H1 (cell line): Measurements from ENCODE around the gene AGBL4. TPM values are rescaled to one million over a fixed set of nuclear protein-coding genes. Genes with fewer than 3 reads are reported as not detected.

Source experiments
- CTCF ChIA-PET: fragments of 300-600 bp; sonication (Branson Sonifier 250); formaldehyde crosslinking; loops from one replicate; lab custom pipeline; 2021; ENCODE audit not compliant: partially characterized antibody; lab: Charles Lee
- POLR2A ChIA-PET: fragments of 300-600 bp; sonication (Branson Sonifier 250); formaldehyde crosslinking; loops from one replicate; lab custom pipeline; 2021; ENCODE audit warnings: inconsistent platforms; ENCODE audit not compliant: partially characterized antibody; lab: Charles Lee
- DNase-seq, 2 experiments: peaks; one replicate each; pipeline versions ENCODE4 v3.0.0 to v3.0.0-alpha.2; 2010 to 2022; ENCODE audit warnings: low spot score in 2 of 2, low read depth in 1 of 2, mixed read lengths in 1 of 2
- FAIRE-seq: peaks from 2 replicates; lab custom pipeline; 2011; peaks lifted over from hg19 to GRCh38; lab: Jason Lieb, UNC
- H2AFZ ChIP-seq: 2 replicates; pipeline ENCODE4 v1.8.1; 2012; ENCODE audit warnings: low read length, inconsistent platforms
- H2AK5ac ChIP-seq: 2 replicates; pipeline ENCODE4 v1.6.1; 2013; ENCODE audit warnings: low read depth, low read length
- H2BK120ac ChIP-seq: replicated peaks from 2 replicates; pipeline ENCODE3; 2013; ENCODE audit warnings: low read depth, low read length, inconsistent platforms
- H2BK12ac ChIP-seq: 2 replicates; pipeline ENCODE4 v1.6.1; 2013; ENCODE audit warnings: low read depth, low read length
- H2BK15ac ChIP-seq: 2 replicates; pipeline ENCODE4 v1.6.1; 2013; ENCODE audit warnings: low read length
- H2BK20ac ChIP-seq: 2 replicates; pipeline ENCODE4 v1.6.1; 2013; ENCODE audit warnings: low read length
- H2BK5ac ChIP-seq: 2 replicates; pipeline ENCODE4 v1.6.1; 2013; ENCODE audit warnings: low read depth, low read length
- H3K14ac ChIP-seq: 2 replicates; pipeline ENCODE4 v1.6.1; 2013; ENCODE audit warnings: inconsistent platforms; ENCODE audit not compliant: insufficient read length
- H3K18ac ChIP-seq: 2 replicates; pipeline ENCODE4 v1.6.1; 2013; ENCODE audit warnings: low read length; ENCODE audit errors: extremely low read depth
- H3K23ac ChIP-seq: 2 replicates; pipeline ENCODE4 v1.6.1; 2013; ENCODE audit warnings: inconsistent platforms; ENCODE audit not compliant: insufficient read length
- H3K23me2 ChIP-seq: 2 replicates; pipeline ENCODE4 v1.6.1; 2013; ENCODE audit warnings: low read depth, low read length
- H3K27ac ChIP-seq: 2 replicates; pipeline ENCODE4 v1.6.1; 2011; ENCODE audit warnings: low read depth, low read length, inconsistent platforms
- H3K27me3 ChIP-seq, 4 experiments: replicated peaks in 1 of 4; 1 replicate in 1 of 4; 2 replicates in 3 of 4; pipeline versions ENCODE4 v1.6.1 to v1.8.1; 2011 to 2013; ENCODE audit warnings: low read length in 3 of 4, mild to moderate bottlenecking in 3 of 4, inconsistent platforms in 2 of 4, mixed read lengths in 2 of 4, moderate library complexity in 1 of 4; ENCODE audit not compliant: control insufficient read depth in 3 of 4, insufficient read depth in 3 of 4; ENCODE audit errors: extremely low read depth in 1 of 4
- H3K36me3 ChIP-seq, 4 experiments: 2 replicates each; pipeline versions ENCODE4 v1.6.1 to v1.8.1; 2011 to 2013; ENCODE audit warnings: mild to moderate bottlenecking in 4 of 4, low read length in 3 of 4, moderate library complexity in 2 of 4, control low read depth in 1 of 4, inconsistent platforms in 1 of 4; ENCODE audit not compliant: insufficient read depth in 4 of 4, control insufficient read depth in 2 of 4
- H3K4ac ChIP-seq: replicated peaks from 2 replicates; pipeline ENCODE3; 2013; ENCODE audit warnings: low read length, low read depth, mixed read lengths, inconsistent platforms; ENCODE audit not compliant: insufficient read length
- H3K4me1 ChIP-seq, 4 experiments: replicated peaks in 1 of 4; 1 replicate in 1 of 4; 2 replicates in 3 of 4; pipeline versions ENCODE4 v1.6.1 to v1.8.1; 2011 to 2013; ENCODE audit warnings: low read length in 3 of 4, inconsistent platforms in 2 of 4, mixed read lengths in 1 of 4; ENCODE audit not compliant: insufficient read depth in 4 of 4, control insufficient read depth in 3 of 4
- H3K4me2 ChIP-seq, 2 experiments: 2 replicates each; pipeline versions ENCODE4 v1.6.1 to v1.8.1; 2011 to 2013; ENCODE audit warnings: low read depth in 2 of 2, low read length in 2 of 2, control low read depth in 1 of 2, inconsistent platforms in 1 of 2, mild to moderate bottlenecking in 1 of 2; ENCODE audit not compliant: insufficient read depth in 1 of 2
- H3K4me3 ChIP-seq, 4 experiments: fragments of 200-600, 300-600 bp in 1 of 4; sonication (generic), shearing (Covaris generic), sonication (Bioruptor Twin) in 1 of 4; 2 replicates each; pipeline versions ENCODE4 v1.5.1 to v1.8.1; 2011 to 2016; ENCODE audit warnings: low read length in 4 of 4, low read depth in 3 of 4, control low read depth in 2 of 4, inconsistent platforms in 2 of 4, mild to moderate bottlenecking in 2 of 4, mixed read lengths in 1 of 4, moderate library complexity in 1 of 4; ENCODE audit not compliant: insufficient read depth in 2 of 4; ENCODE audit errors: extremely low read depth in 1 of 4
- H3K56ac ChIP-seq: replicated peaks from 2 replicates; pipeline ENCODE3; 2013; ENCODE audit warnings: low read depth, mild to moderate bottlenecking, mixed read lengths, low read length, inconsistent platforms; ENCODE audit not compliant: insufficient read length
- H3K79me1 ChIP-seq: 2 replicates; pipeline ENCODE4 v1.6.1; 2013; ENCODE audit warnings: low read depth, low read length, control low read depth
- H3K79me2 ChIP-seq, 2 experiments: 2 replicates each; pipeline versions ENCODE4 v1.6.1 to v1.8.1; 2012 to 2013; ENCODE audit warnings: low read length in 2 of 2, mild to moderate bottlenecking in 2 of 2, inconsistent platforms in 1 of 2; ENCODE audit not compliant: insufficient read depth in 2 of 2, control insufficient read depth in 1 of 2
- H3K9ac ChIP-seq, 4 experiments: replicated peaks in 1 of 4; 1 replicate in 1 of 4; 2 replicates in 3 of 4; pipeline versions ENCODE4 v1.6.1 to v1.8.1; 2011 to 2013; ENCODE audit warnings: low read depth in 3 of 4, low read length in 3 of 4, control low read depth in 2 of 4, mild to moderate bottlenecking in 2 of 4, moderate library complexity in 2 of 4, inconsistent platforms in 1 of 4; ENCODE audit errors: extremely low read depth in 1 of 4
- H3K9me3 ChIP-seq, 2 experiments: 2 replicates each; pipeline versions ENCODE4 v1.6.1 to v1.8.1; 2012 to 2013; ENCODE audit warnings: mild to moderate bottlenecking in 2 of 2, moderate library complexity in 2 of 2, control low read depth in 1 of 2, inconsistent platforms in 1 of 2, low read depth in 1 of 2, low read length in 1 of 2, mixed read lengths in 1 of 2; ENCODE audit not compliant: insufficient read depth in 2 of 2
- H4K20me1 ChIP-seq, 2 experiments: replicated peaks in 1 of 2; 2 replicates each; pipeline versions ENCODE3 to v1.8.1; 2011 to 2013; ENCODE audit warnings: inconsistent platforms in 2 of 2, low read length in 2 of 2, mild to moderate bottlenecking in 1 of 2; ENCODE audit not compliant: insufficient read depth in 2 of 2, control insufficient read depth in 1 of 2
- H4K5ac ChIP-seq: 2 replicates; pipeline ENCODE4 v1.6.1; 2013; ENCODE audit warnings: low read length, low read depth, mixed read lengths, inconsistent platforms; ENCODE audit not compliant: insufficient read length
- H4K8ac ChIP-seq: 2 replicates; pipeline ENCODE4 v1.8.0; 2013; ENCODE audit warnings: mild to moderate bottlenecking, moderate library complexity, low read length, inconsistent platforms; ENCODE audit not compliant: insufficient read depth; ENCODE audit errors: extremely low read depth
- H4K91ac ChIP-seq: replicated peaks from 2 replicates; pipeline ENCODE3; 2013; ENCODE audit warnings: low read length, mixed read lengths, inconsistent platforms; ENCODE audit not compliant: insufficient read length
- CTCF ChIP-seq, 3 experiments: IDR thresholded peaks; 1 replicate in 2 of 3; 2 replicates in 1 of 3; pipeline versions ENCODE4 v1.5.1 to v1.6.1; 2011; ENCODE audit warnings: low read length in 3 of 3, mild to moderate bottlenecking in 3 of 3, inconsistent platforms in 2 of 3, low read depth in 1 of 3, moderate library complexity in 1 of 3; ENCODE audit not compliant: insufficient read depth in 1 of 3; ENCODE audit errors: control extremely low read depth in 1 of 3
- FOSL1 ChIP-seq: IDR thresholded peaks from 2 replicates; pipeline ENCODE4 v1.6.1; 2011; ENCODE audit warnings: mild to moderate bottlenecking, low read depth, low read length, moderate library complexity; ENCODE audit not compliant: insufficient read depth
- RAD21 ChIP-seq, 2 experiments: IDR thresholded peaks in 1 of 2; conservative IDR thresholded peaks in 1 of 2; 2 replicates each; pipeline ENCODE4 v1.6.1; 2011; ENCODE audit warnings: low read depth in 2 of 2, low read length in 2 of 2, improper control_type of control experiment in 1 of 2, inconsistent platforms in 1 of 2, mild to moderate bottlenecking in 1 of 2, moderate library complexity in 1 of 2
- TBP ChIP-seq: IDR thresholded peaks from 2 replicates; pipeline ENCODE4 v1.6.1; 2011; ENCODE audit warnings: low read depth, low read length, improper control_type of control experiment
- WGBS, 2 experiments: shearing (Covaris generic) in 1 of 2; methylation state at CpG; one replicate each; pipeline versions ENCODE4 v1.1.6 to v1.1.7; 2013 to 2015; ENCODE audit warnings: low lambda C conversion rate in 2 of 2, mixed read lengths in 2 of 2, inconsistent platforms in 1 of 2, low coverage in 1 of 2, missing lambda C conversion rate in 1 of 2; ENCODE audit not compliant: insufficient replicate concordance in 2 of 2, insufficient coverage in 1 of 2, insufficient read length in 1 of 2; ENCODE audit errors: extremely low coverage in 1 of 2, missing lambda C conversion rate in 1 of 2; 5-methylcytosine and 5-hydroxymethylcytosine counted together
- polyA plus RNA-seq, 7 experiments: library from polyadenylated mRNA; depleted of rRNA in 3 of 7; stranded (reverse) in 5 of 7; unstranded in 2 of 7; fragments of >200 nt in 5 of 7; fragments of 200-250 nt in 2 of 7; gene quantifications; 1 replicate in 5 of 7; 2 replicates in 1 of 7; 4 replicates in 1 of 7; pipeline versions ENCODE4 v1.2.1 to v1.2.3, GENCODE V29; 2011 to 2013; ENCODE audit warnings: missing spikeins in 2 of 7, mixed read lengths in 2 of 7
- total RNA-seq: library from RNA; stranded (reverse); fragmentation: NEBNext Ultra II Directional; extraction: Animal tissue kit (Norgen Biotek cat#: 25700); gene quantifications from 2 replicates; pipeline ENCODE4 v1.2.1, GENCODE V29; 2021

The AGBL4 gene
- total and polyA plus RNA-seq, 2 of the 8 experiments (the other 6 are each of a cell fraction or from before 2014, with no cell fraction given), result 0.41 to 0.45 TPM

DNA sequence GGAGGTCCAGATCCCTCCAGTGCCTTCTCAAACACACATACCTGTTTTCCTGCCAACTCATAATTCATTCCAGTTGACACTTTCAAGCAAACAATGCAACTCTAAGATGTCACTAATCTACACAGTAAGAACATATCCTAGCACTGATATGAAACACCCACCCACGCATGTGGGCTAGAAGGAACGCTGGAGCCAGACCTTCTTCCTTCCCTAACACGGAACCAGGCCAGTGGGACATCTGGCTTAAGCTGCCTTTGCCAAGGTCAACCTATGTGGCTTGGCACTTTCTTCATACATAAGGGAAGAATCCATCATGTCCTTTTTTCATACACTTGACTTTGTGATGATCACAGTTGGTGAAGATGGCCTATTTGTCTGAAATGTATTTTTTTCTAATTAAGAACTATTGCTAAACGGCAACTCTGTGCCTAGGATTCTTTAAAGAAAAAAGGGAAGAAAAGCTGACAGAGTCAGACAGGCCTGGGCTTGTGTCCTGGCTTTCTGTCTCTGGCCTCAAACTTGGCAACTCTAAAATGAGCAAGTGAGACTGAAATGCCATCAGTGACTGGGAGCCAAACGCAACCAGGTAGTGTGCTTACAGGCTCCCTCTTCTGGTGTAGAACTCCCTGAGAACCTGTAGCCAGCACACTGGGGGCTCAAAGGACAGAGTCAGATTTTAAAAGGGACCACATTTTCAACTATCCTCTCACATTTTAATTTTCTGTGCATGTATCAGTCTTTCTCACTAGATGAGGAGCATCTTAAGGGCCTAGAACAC lies 1154.4 kb downstream of the AGBL4 start:
- H2AFZ ChIP-seq, result peak overlapping the region; percentile 4
- H3K27ac ChIP-seq, result no peak overlapping the region
- no peak overlapping the region for H2BK20ac ChIP-seq
- H3K23ac ChIP-seq, result no peak overlapping the region
- no peak overlapping the region for H4K5ac ChIP-seq
- 0 out of 7 replicates have a peak, but pooled peaks cover 0 to 2% (median 0%) of the 10 kb centered on the region in 4 experiments for H3K27me3 ChIP-seq
- 84% methylated on average over 5 of the region's 5 CpGs; no CpG with 5 or more reads in 1 of the 2 experiments for WGBS, 2 experiments
- H2AK5ac ChIP-seq, result no peak overlapping the region
- no peaks in the 10 kb centered on the region for H4K20me1 ChIP-seq
- ChIA-PET CTCF (interaction anchor here (0.6 kb wide), 1 partner anchor 256 kb away, joined by 3 read pairs; no protein-coding TSS in a partner anchor), POLR2A (no interaction called here)
- no peaks in the 10 kb centered on the region for H3K79me1 ChIP-seq
- H4K8ac ChIP-seq, result no peak overlapping the region
- H3K14ac ChIP-seq, result no peak overlapping the region
- no peaks in the 10 kb centered on the region for H3K79me2 ChIP-seq
- H2BK15ac ChIP-seq, result no peak overlapping the region
- H2BK12ac ChIP-seq, result no peak overlapping the region
- H3K4me3 ChIP-seq, result no peak overlapping the region
- FAIRE-seq (peak; percentile 13), DNase-seq (no peak)
- H3K56ac ChIP-seq, result no peak overlapping the region
- H3K23me2 ChIP-seq, result no peaks in the 10 kb centered on the region
- no peak overlapping the region for H4K91ac ChIP-seq
- H3K4me1 ChIP-seq, result peaks cover 0 to 9% (median 0%) of the 10 kb centered on the region in 4 experiments; a peak in 3 of 7 replicates
- no peaks in the 10 kb centered on the region for H3K9me3 ChIP-seq
- no peak overlapping the region for H3K4me2 ChIP-seq
- no peak overlapping the region for H2BK5ac ChIP-seq
- no peak overlapping the region for H2BK120ac ChIP-seq
- H3K9ac ChIP-seq, result no peak overlapping the region
- no peak overlapping the region for H3K4ac ChIP-seq
- no peak for TF ChIP-seq TBP
- TF ChIP-seq FOSL1, result no peak
- TF ChIP-seq CTCF (IDR thresholded peaks at IDR 0.05; ENCODE audit: control extremely low read depth in 1 of 3, insufficient read depth in 1 of 3, low read depth in 1 of 3, low read length in 3 of 3), result peak; percentile 27 to 52 (median 48)
- TF ChIP-seq RAD21 (IDR thresholded peaks at IDR 0.05 in 1 of 2, conservative IDR thresholded peaks at IDR 0.05 in 1 of 2; ENCODE audit: low read depth in 2 of 2, low read length in 2 of 2), result peak; percentile 33 to 53; a peak in 3 of 4 replicates
- H3K18ac ChIP-seq, result no peak overlapping the region; the same call in 1 of the 2 replicates
- no peaks in the 10 kb centered on the region for H3K36me3 ChIP-seq
